CD14-positive monocyte (primary cell): ENCODE measurements around the gene TEX48. TPM values are rescaled to one million over a fixed set of nuclear protein-coding genes. Genes with fewer than 3 reads are reported as not detected.

ENCODE experiments used
- DNase-seq, 3 donors: peaks; one replicate each; pipeline ENCODE4 v3.0.0-alpha.2; 2011 to 2022
- H2AFZ ChIP-seq: 2 replicates; pipeline ENCODE4 v1.6.0; 2012; ENCODE audit warnings: mild to moderate bottlenecking, low read depth, low read length, inconsistent platforms; ENCODE audit not compliant: insufficient read depth, poor library complexity, severe bottlenecking
- H3K27ac ChIP-seq, 2 donors: 1 replicate in 1 of 2; 2 replicates in 1 of 2; pipeline ENCODE4 v1.5.1; 2012 to 2013; ENCODE audit warnings: low read length in 2 of 2, control low read depth in 1 of 2, inconsistent platforms in 1 of 2, low read depth in 1 of 2, mild to moderate bottlenecking in 1 of 2
- H3K27me3 ChIP-seq, 2 donors: one replicate each; pipeline versions ENCODE4 v1.6.0 to v1.6.1; 2011 to 2013; ENCODE audit warnings: low read length in 2 of 2; ENCODE audit not compliant: control insufficient read depth in 2 of 2, insufficient read depth in 2 of 2
- H3K36me3 ChIP-seq, 2 donors: replicated peaks in 1 of 2; 1 replicate in 1 of 2; 2 replicates in 1 of 2; pipeline versions ENCODE4 v1.5.1 to v1.6.1; 2012 to 2013; ENCODE audit warnings: low read length in 2 of 2, control low read depth in 1 of 2, inconsistent platforms in 1 of 2, mild to moderate bottlenecking in 1 of 2; ENCODE audit not compliant: insufficient read depth in 2 of 2, control insufficient read depth in 1 of 2
- H3K4me1 ChIP-seq, 2 donors: 1 replicate in 1 of 2; 2 replicates in 1 of 2; pipeline versions ENCODE4 v1.5.1 to v1.6.1; 2012 to 2013; ENCODE audit warnings: low read length in 2 of 2, control low read depth in 1 of 2, inconsistent platforms in 1 of 2, mild to moderate bottlenecking in 1 of 2, moderate library complexity in 1 of 2; ENCODE audit not compliant: insufficient read depth in 2 of 2, control insufficient read depth in 1 of 2
- H3K4me2 ChIP-seq: replicated peaks from 2 replicates; pipeline ENCODE3; 2012; ENCODE audit warnings: low read length, moderate library complexity, mild to moderate bottlenecking; ENCODE audit not compliant: poor library complexity, severe bottlenecking; ENCODE audit errors: extremely low read depth
- H3K4me3 ChIP-seq, 3 experiments: fragments of 200-600 bp in 1 of 3; sonication (generic) in 1 of 3; replicated peaks in 1 of 3; 1 replicate in 2 of 3; 2 replicates in 1 of 3; pipeline ENCODE4 v1.5.1; 2011 to 2013; ENCODE audit warnings: low read length in 3 of 3, mild to moderate bottlenecking in 3 of 3, control low read depth in 2 of 3, low read depth in 2 of 3, inconsistent platforms in 1 of 3, moderate library complexity in 1 of 3
- H3K79me2 ChIP-seq: 2 replicates; pipeline ENCODE4 v1.6.0; 2012; ENCODE audit warnings: mild to moderate bottlenecking, control low read depth, inconsistent platforms, low read length, moderate library complexity; ENCODE audit not compliant: insufficient read depth
- H3K9ac ChIP-seq: 2 replicates; pipeline ENCODE4 v1.6.0; 2017; ENCODE audit warnings: low read length, mild to moderate bottlenecking; ENCODE audit not compliant: insufficient read depth, poor library complexity, severe bottlenecking
- H3K9me3 ChIP-seq, 2 donors: replicated peaks in 1 of 2; 1 replicate in 1 of 2; 2 replicates in 1 of 2; pipeline versions ENCODE4 v1.5.1 to v1.6.1; 2012 to 2013; ENCODE audit warnings: low read length in 2 of 2, control low read depth in 1 of 2; ENCODE audit not compliant: control insufficient read depth in 1 of 2, insufficient read depth in 1 of 2
- H4K20me1 ChIP-seq: 2 replicates; pipeline ENCODE4 v1.6.0; 2012; ENCODE audit warnings: mild to moderate bottlenecking, low read length, control low read depth, moderate library complexity; ENCODE audit not compliant: insufficient read depth
- H3K27ac Mint-ChIP-seq, 7 donors: one replicate each; pipeline ENCODE4 v1.8.0; 2020; ENCODE audit warnings: mild to moderate bottlenecking in 7 of 7, mixed read lengths in 7 of 7, moderate library complexity in 6 of 7, inconsistent platforms in 2 of 7
- H3K27me3 Mint-ChIP-seq, 3 donors: one replicate each; pipeline ENCODE4 v1.8.0; 2021 to 2022; ENCODE audit warnings: low read depth in 3 of 3, mild to moderate bottlenecking in 3 of 3, mixed read lengths in 3 of 3, moderate library complexity in 3 of 3, inconsistent platforms in 1 of 3
- H3K36me3 Mint-ChIP-seq, 2 donors: one replicate each; pipeline ENCODE4 v1.8.0; 2020; ENCODE audit warnings: mixed read lengths in 2 of 2, inconsistent platforms in 1 of 2, mild to moderate bottlenecking in 1 of 2
- H3K4me1 Mint-ChIP-seq: one replicate; pipeline ENCODE4 v1.8.0; 2020; ENCODE audit warnings: mild to moderate bottlenecking, mixed read lengths
- H3K4me3 Mint-ChIP-seq, 2 donors: one replicate each; pipeline ENCODE4 v1.8.0; 2020; ENCODE audit warnings: mild to moderate bottlenecking in 2 of 2, mixed read lengths in 2 of 2, moderate library complexity in 1 of 2
- H3K9me3 Mint-ChIP-seq, 7 donors: one replicate each; pipeline ENCODE4 v1.8.0; 2020 to 2022; ENCODE audit warnings: mixed read lengths in 7 of 7, mild to moderate bottlenecking in 6 of 7, moderate library complexity in 6 of 7, inconsistent platforms in 2 of 7
- CTCF ChIP-seq: fragments of 200-600 bp; IDR thresholded peaks from one replicate; pipeline ENCODE4 v1.8.0; 2022; ENCODE audit warnings: antibody characterized with exemption, mild to moderate bottlenecking
- WGBS: methylation state at CpG from one replicate; pipeline ENCODE4 v1.1.5; 2013; ENCODE audit warnings: missing lambda C conversion rate; ENCODE audit not compliant: insufficient coverage; 5-methylcytosine and 5-hydroxymethylcytosine counted together
- intact Hi-C, 2 donors: fragments of 100-400 bp; cut with micrococcal nuclease; formaldehyde crosslinking; loops; one replicate each; pipeline versions ENCODE4 v1.15.0 to v1.15.1; 2023
- polyA plus RNA-seq, 3 donors: library from polyadenylated mRNA; depleted of rRNA in 1 of 3; unstranded in 2 of 3; stranded (reverse) in 1 of 3; fragments of 300-500 nt in 2 of 3; fragments of >200 nt in 1 of 3; fragmentation: Illumina TruSeq in 2 of 3; gene quantifications; 1 replicate in 2 of 3; 2 replicates in 1 of 3; pipeline ENCODE4 v1.2.3, GENCODE V29; 2012 to 2021

Gene TEX48
- polyA plus RNA-seq, 3 donors: not detected

DNA sequence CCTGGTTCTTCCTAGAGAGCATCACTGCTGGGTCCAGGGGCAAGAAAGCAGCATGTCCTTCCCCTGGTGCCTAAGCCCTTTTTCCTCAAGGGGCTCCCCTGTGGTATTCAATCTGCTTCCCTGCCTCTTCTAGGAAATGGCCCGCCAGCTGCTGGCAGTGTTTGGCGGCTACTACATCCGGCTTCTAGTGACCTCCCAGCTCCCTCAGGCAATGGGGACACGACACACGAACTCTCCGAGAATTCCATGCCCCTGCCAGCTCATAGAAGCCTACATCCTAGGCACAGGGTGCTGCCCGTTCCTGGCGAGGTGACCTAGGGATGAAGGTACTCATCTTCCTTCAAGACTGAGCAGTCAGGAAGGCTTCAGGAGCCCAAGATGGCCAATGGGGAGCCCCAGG lies 39.0 kb downstream of the TEX48 start:
- Histone ChIP-seq H3K27ac (no peak overlapping the region), H4K20me1 (no peaks in the 10 kb centered on the region), H3K36me3 (peaks cover 50 to 74% of the 10 kb centered on the region in 2 donors), H3K79me2 (no peaks in the 10 kb centered on the region), H3K4me3 (no peak overlapping the region), H3K4me1 (peaks cover 9 to 14% of the 10 kb centered on the region in 2 donors), H3K9me3 (peaks cover 0 to 2% of the 10 kb centered on the region in 2 donors), H3K9ac (no peak overlapping the region), H2AFZ (no peak overlapping the region), H3K4me2 (no peak overlapping the region), H3K27me3 (no peaks in the 10 kb centered on the region)
- no peak for DNase-seq
- no peak for TF ChIP-seq CTCF
- Mint-ChIP-seq H3K27me3 (peaks cover 0 to 2% (median 1%) of the 10 kb centered on the region in 3 donors), H3K4me1 (peaks cover 16% of the 10 kb centered on the region), H3K4me3 (no peak overlapping the region), H3K36me3 (peaks cover 67% of the 10 kb centered on the region in 2 donors), H3K27ac (no peak overlapping the region), H3K9me3 (peaks cover 4 to 9% (median 7%) of the 10 kb centered on the region in 7 donors)
- WGBS: 96% methylated on average over 8 of the region's 8 CpGs
- intact Hi-C loops: no loop called here

DNA sequence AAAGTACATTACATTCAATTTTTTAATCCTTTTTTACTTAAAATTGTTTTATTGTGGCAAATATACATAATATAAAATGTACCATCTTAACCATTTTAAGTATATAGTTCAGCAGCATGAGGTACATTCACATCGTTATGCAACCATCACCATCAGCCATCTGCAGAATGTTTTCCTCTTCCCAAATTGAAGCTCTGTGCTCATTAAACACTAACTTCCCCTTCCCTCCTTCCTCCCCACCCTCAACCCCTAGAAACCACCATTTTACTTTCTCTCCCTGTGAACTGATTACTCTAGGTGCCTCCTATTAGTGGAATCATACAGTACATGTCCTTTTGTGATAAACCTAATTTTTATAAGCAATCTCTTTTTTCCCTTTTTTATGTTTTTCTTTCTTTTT lies 40.0 kb downstream of the TEX48 start:
- H3K27ac ChIP-seq: peak overlapping the region in 1 of 2 donors; percentile 75
- no peak overlapping the region for H3K9ac ChIP-seq
- peaks cover 0 to 4% (median 0%) of the 10 kb centered on the region in 7 donors for H3K9me3 Mint-ChIP-seq
- H3K27me3 Mint-ChIP-seq: peaks cover 0 to 2% (median 1%) of the 10 kb centered on the region in 3 donors
- H3K27ac Mint-ChIP-seq: peak overlapping the region; percentile 22 to 82 (median 48)
- H3K27me3 ChIP-seq: no peaks in the 10 kb centered on the region
- no peaks in the 10 kb centered on the region for H4K20me1 ChIP-seq
- intact Hi-C loops: no loop called here
- H3K4me1 ChIP-seq: peaks cover 9 to 14% of the 10 kb centered on the region in 2 donors
- no peaks in the 10 kb centered on the region for H3K9me3 ChIP-seq
- peaks cover 55 to 76% of the 10 kb centered on the region in 2 donors for H3K36me3 ChIP-seq
- peaks cover 69 to 70% of the 10 kb centered on the region in 2 donors for H3K36me3 Mint-ChIP-seq
- no peaks in the 10 kb centered on the region for H3K79me2 ChIP-seq
- H2AFZ ChIP-seq: peak overlapping the region; percentile 62
- H3K4me2 ChIP-seq: no peak overlapping the region
- TF ChIP-seq CTCF: no peak
- 0% methylated on average over 1 of the region's 1 CpG for WGBS
- DNase-seq: peak; percentile 47 to 62 (median 61)
- H3K4me3 Mint-ChIP-seq: no peak overlapping the region
- H3K4me1 Mint-ChIP-seq: peaks cover 16% of the 10 kb centered on the region
- no peak overlapping the region for H3K4me3 ChIP-seq
